Left renal pelvis (tissue), 4 donors: Measurements from ENCODE around the gene RAVER1. TPM values are rescaled to one million over a fixed set of nuclear protein-coding genes. Genes with fewer than 3 reads are reported as not detected.

Experiments
- DNase-seq, 4 donors: peaks; one replicate each; pipeline ENCODE4 v3.0.0-alpha.2; 2013; ENCODE audit warnings: low read depth in 4 of 4, low spot score in 3 of 4
- polyA plus RNA-seq, 4 donors: library from polyadenylated mRNA; unstranded; fragments of 120-200 nt; gene quantifications; one replicate each; pipeline ENCODE4 v1.2.1, GENCODE V29; 2013; ENCODE audit not compliant: insufficient read length in 4 of 4

Gene RAVER1
- polyA plus RNA-seq, 4 donors: 24.0 to 40.5 (median 26.5) TPM

DNA sequence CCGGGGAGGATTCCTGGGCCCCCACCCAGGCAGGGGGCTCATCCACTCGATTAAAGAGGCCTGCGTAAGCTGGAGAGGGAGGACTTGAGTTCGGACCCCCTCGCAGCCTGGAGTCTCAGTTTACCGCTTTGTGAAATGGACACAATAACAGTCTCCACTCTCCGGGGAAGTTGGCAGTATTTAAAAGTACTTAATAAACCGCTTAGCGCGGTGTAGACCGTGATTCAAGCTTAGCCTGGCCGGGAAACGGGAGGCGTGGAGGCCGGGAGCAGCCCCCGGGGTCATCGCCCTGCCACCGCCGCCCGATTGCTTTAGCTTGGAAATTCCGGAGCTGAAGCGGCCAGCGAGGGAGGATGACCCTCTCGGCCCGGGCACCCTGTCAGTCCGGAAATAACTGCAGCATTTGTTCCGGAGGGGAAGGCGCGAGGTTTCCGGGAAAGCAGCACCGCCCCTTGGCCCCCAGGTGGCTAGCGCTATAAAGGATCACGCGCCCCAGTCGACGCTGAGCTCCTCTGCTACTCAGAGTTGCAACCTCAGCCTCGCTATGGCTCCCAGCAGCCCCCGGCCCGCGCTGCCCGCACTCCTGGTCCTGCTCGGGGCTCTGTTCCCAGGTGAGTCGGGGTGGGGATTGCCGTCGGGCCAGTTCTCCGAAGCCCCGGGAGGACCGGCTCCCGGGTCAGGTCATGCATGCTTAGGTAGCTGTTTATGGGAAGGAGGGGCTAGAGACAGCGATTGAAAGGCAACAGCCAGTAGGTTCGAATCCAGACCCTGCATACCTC is 62.5 kb downstream of the RAVER1 start, which contains the start of gene ICAM1:
Gene ICAM1, plus strand, starts transcription at position 505 of the 779 bp plus-strand sequence. Its CDS starts 40 bp downstream, at position 545.
- no peak for DNase-seq

DNA sequence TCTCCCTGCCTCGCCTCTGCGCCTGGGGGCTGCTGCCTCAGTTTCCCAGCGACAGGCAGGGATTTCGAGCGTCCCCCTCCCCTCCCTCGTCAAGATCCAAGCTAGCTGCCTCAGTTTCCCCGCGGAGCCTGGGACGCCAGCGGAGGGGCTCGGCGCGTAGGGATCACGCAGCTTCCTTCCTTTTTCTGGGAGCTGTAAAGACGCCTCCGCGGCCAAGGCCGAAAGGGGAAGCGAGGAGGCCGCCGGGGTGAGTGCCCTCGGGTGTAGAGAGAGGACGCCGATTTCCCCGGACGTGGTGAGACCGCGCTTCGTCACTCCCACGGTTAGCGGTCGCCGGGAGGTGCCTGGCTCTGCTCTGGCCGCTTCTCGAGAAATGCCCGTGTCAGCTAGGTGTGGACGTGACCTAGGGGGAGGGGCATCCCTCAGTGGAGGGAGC is 63.1 kb downstream of the RAVER1 start:
- DNase-seq: no peak

DNA sequence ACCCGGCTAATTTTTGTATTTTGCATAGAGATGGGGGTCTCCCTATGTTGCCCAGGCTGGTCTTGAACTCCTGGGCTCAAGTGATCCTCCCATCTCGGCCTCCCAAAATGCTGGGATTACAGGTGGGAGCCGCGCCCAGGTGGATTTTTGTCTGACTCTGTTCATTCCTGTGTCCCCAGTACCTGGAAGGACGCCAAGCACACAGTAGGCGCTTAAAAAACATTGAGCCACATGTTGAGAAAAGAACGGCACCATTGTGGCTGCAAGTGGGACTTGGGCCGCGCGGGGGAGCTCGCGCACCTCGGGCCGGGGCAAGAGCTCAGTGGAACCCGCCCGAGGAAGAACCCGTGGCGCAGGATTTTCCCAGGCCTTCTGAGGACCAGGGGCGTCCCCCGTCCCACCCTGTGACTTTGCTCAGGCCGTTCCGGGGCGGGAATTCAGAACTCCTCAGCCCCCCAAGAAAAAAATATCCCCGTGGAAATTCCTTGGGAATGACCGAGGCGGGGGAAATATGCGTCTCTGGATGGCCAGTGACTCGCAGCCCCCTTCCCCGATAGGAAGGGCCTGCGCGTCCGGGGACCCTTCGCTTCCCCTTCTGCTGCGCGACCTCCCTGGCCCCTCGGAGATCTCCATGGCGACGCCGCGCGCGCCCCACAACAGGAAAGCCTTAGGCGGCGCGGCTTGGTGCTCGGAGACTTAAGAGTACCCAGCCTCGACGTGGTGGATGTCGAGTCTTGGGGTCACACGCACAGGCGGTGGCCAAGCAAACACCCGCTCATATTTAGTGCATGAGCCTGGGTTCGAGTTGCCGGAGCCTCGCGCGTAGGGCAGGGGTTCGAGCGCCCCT is 63.8 kb downstream of the RAVER1 start:
- DNase-seq: peak in 1 of 4 donors; percentile 50

DNA sequence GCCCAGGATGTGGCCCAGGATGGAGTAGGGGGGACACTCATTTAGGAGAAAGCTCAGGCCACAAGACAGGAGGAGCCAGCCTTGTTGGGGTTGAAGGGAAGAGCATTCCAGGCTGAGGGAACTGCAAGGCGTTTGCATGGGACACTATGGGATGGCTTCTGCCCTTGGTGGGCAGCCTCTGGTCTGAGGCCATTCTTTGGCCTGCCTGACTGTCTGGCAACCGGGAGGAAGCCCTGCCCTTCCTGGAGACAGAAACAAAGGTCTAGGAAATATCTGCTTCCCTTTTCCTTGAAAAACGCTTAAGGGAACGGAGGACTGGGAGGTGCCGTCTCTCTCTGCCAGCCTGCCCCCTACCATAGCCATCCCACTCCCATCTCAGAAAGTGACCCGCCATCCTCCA is 65.3 kb downstream of the RAVER1 start:
- no peak for DNase-seq

DNA sequence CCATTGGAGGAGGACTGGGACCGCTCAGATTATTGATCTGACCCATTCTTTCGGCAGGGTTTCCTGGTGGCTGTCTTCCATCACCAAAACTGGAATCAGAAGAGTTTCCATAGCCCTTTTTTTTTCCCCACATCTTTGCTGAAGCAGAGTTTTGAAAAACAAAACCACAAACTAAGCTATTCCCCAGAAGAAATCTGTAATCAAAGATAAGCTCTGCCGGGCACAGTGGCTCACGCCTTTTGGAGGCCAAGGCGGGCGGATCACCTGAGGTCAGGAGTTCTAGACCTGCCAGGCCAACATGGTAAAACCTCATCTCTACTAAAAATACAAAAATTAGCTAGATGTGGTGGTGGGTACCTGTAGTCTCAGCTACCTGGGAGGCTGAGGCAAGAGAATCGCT is 66.6 kb downstream of the RAVER1 start:
- DNase-seq: no peak

Other genes with a start within 250 kb of the RAVER1 start
- gene SHFL, start 247.2 kb downstream of the RAVER1 start, polyA plus RNA-seq: 10 to 100 TPM; 23.0 to 34.7 (median 25.2) TPM
- 1 to 10 TPM in 3 of 4 donors, under 1 TPM in 1; 0.66 to 3.0 (median 2.4) TPM for gene ANGPTL6, start 230.9 kb downstream of the RAVER1 start, polyA plus RNA-seq
- gene PPAN, start 227.2 kb downstream of the RAVER1 start, polyA plus RNA-seq: 10 to 100 TPM; 20.6 to 39.8 (median 25.9) TPM
- gene P2RY11, start 221.8 kb downstream of the RAVER1 start, polyA plus RNA-seq: 10 to 100 TPM in 1 of 4 donors, 1 to 10 TPM in 3; 6.6 to 17.4 (median 8.7) TPM
- 100 to 1,000 TPM; 152 to 226 (median 197) TPM for gene EIF3G, start 213.6 kb downstream of the RAVER1 start, polyA plus RNA-seq
- 100 to 1,000 TPM in 3 of 4 donors, 10 to 100 TPM in 1; 82.1 to 134 (median 119) TPM for gene DNMT1, start 138.6 kb downstream of the RAVER1 start, polyA plus RNA-seq
- gene S1PR2, start 102.2 kb downstream of the RAVER1 start, polyA plus RNA-seq: 10 to 100 TPM; 11.6 to 15.1 (median 12.9) TPM
- gene MRPL4, start 81.3 kb downstream of the RAVER1 start, polyA plus RNA-seq: 10 to 100 TPM; 30.1 to 54.0 (median 34.2) TPM
- gene ICAM1, start 62.4 kb downstream of the RAVER1 start, polyA plus RNA-seq: 10 to 100 TPM in 1 of 4 donors, 1 to 10 TPM in 3; 5.8 to 10.3 (median 7.3) TPM
- gene ICAM4, start 46.6 kb downstream of the RAVER1 start, polyA plus RNA-seq: 1 to 10 TPM in 1 of 4 donors, under 1 TPM in 3; 0.36 to 1.5 (median 0.45) TPM
- gene ICAM5, start 43.6 kb downstream of the RAVER1 start, polyA plus RNA-seq: under 1 TPM; 0.15 to 0.24 (median 0.22) TPM
- gene ZGLP1, start 23.7 kb downstream of the RAVER1 start, polyA plus RNA-seq: 10 to 100 TPM in 1 of 4 donors, 1 to 10 TPM in 3; 4.4 to 10.6 (median 5.3) TPM
- gene FDX2, start 17.5 kb downstream of the RAVER1 start, polyA plus RNA-seq: 10 to 100 TPM; 12.7 to 25.3 (median 15.8) TPM
- 1 to 10 TPM; 6.6 to 9.4 (median 9.0) TPM for gene ICAM3, start 6.1 kb upstream of the RAVER1 start, polyA plus RNA-seq
- gene TYK2, start 47.0 kb upstream of the RAVER1 start, polyA plus RNA-seq: 100 to 1,000 TPM; 102 to 170 (median 113) TPM
- gene CDC37, start 70.0 kb upstream of the RAVER1 start, polyA plus RNA-seq: 100 to 1,000 TPM; 106 to 172 (median 139) TPM
- gene PDE4A, start 87.0 kb upstream of the RAVER1 start, polyA plus RNA-seq: 1 to 10 TPM; 2.1 to 4.2 (median 2.8) TPM
- 10 to 100 TPM; 71.2 to 77.2 (median 74.1) TPM for gene KEAP1, start 169.8 kb upstream of the RAVER1 start, polyA plus RNA-seq
- 1 to 10 TPM; 1.5 to 1.9 (median 1.6) TPM for gene S1PR5, start 183.9 kb upstream of the RAVER1 start, polyA plus RNA-seq
- gene ATG4D, start 210.4 kb upstream of the RAVER1 start, polyA plus RNA-seq: 10 to 100 TPM; 17.1 to 37.0 (median 27.8) TPM
- 10 to 100 TPM; 26.1 to 39.2 (median 33.6) TPM for gene KRI1, start 232.5 kb upstream of the RAVER1 start, polyA plus RNA-seq
- gene CDKN2D, start 235.4 kb upstream of the RAVER1 start, polyA plus RNA-seq: 10 to 100 TPM in 3 of 4 donors, 1 to 10 TPM in 1; 8.6 to 25.4 (median 10.6) TPM